Activated CD8-positive, alpha-beta memory T cell treated with anti-CD3 and anti-CD28 coated beads, Interleukin-2, amount 50 U/mL, for 24 hours (primary cell): ENCODE results near the gene PPP1R15B.

Source experiments
- DNase-seq: peaks from one replicate; pipeline ENCODE4 v3.0.0-alpha.2; 2020; ENCODE audit errors: extremely low read depth

The PPP1R15B gene

DNA sequence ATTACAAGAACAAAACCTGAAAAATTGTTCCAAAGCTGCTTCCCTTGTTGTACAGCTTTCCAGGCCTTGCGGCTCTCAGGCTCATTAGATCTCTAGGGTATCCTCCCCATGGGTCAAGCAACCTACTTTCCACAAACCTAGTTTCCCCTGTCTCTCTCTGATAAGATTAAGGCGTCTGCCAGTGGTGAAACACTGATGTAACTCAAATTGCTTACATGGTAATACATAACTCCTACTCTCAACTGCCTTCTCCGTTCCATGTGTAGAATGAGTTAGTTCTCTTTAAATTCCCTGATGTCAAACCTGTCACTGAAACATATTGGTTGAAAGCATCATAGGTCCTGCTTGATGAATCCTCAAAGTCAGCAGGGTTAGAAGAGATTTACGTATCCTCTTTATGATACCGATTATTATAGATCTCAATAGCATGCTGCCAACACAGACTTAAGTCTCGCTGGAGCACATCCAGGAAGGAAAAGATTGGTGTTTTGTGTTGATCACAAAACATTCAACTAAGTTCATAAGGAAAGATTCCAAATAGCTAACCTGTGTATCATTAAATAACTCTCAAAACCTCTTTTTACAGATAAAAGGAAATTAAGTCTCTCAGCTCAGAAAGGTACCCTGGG, 10.6 kb downstream of the PPP1R15B start:
- DNase-seq: no peak

DNA sequence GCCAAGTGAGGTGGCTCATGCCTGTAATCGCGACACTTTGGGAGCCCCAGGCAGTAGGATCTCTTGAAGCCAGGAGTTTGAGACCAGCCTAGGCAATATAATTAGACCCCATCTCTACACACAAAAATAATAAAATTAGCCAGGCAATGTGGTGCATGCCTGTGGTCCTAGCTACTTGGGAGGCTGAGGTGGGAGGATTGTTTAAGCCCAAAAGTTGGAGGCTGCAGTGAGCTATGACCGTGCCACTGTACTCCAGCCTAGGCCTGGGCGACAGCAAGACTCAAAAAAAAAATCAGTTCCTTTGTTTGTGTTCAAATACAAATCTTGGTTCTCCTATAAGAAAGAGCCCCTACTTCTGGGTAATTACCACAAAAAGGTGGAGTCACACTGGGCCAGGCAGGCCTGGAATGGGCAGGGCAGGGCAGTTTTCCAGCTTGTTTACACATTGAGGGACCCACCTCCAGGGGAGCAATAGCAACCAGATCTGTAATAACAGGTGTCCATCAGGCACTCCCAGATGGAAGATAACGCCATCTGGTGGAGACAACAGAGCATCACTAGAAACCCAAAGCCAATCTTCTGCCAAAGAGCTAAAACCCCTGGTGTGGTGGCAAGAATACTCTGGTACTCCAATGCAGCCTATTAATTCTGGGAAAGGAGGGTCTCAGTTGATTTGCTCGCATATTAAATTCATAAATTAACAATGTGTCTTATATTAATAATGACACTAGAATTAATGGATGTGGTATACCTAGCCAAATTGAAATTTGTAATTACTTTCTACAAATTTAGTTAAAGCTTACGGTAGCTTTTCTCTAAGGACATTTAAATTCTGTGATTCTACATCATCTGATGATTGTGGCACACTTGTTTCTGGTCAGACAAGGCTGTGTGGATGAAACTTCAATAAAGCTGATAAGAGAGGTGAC, 13.2 kb downstream of the PPP1R15B start:
- DNase-seq: no peak

- DNase-seq: no peak
These were observed 15.5 kb downstream of the PPP1R15B start for GRCh38 chr1:204396015-204396583.

GRCh38 chr1:204391629-204392028, 20.0 kb downstream of the PPP1R15B start:
- no peak for DNase-seq

- no peak for DNase-seq
These were observed 20.7 kb downstream of the PPP1R15B start for GRCh38 chr1:204390751-204391466.

DNA sequence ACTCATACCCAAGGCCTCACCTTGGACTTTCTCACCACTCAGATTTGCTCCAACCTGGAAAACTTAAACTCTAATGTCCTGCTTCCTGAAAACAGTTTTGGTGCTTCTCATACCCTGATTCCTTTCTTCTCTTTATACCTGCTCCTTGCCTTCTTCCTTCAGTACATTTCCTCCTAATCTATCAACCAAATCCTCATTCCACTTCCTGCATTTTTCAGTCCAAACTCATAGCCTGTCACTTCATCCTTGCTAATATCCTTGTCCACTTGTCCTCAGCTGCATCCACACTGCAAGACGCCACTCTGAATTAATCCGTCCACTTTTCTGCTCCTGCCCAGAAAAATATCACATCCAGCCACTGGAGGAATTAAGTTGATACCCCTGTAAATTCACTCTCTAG, 25.9 kb downstream of the PPP1R15B start:
- DNase-seq: no peak

DNA sequence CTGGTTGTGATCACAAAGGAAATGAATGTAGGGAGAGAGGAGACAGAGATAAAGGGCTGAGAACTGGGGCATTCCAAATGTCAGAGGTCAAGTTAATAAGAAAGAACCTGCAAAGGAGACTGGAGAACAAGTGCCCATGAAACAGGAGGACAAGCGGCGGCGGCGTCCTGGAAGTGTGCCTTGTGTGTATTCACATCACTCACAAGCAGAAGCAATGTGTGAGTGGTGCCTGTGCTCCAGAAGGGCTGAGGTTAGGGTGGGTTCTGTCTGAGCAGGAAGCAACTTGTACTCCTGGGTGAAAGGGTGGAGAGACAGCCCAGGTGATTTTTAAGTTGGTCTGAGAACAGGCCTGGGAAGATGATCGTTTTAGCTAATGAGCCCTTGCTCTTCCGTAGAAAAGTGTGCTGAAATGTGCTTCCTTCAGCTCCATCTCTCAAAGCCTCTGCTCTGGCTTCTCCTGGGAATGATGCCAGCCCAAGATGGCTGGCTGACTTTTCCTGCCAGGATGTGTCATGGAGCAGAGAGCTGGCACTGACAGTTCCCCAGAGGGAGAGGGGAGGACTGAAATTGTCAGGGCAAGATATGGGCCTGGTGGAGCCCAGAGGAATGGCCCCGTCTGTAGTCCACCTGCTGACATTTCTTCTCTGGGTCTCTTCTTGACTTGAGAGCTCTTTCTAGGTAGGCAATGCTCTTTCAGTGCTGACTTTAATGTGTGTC, 26.8 kb downstream of the PPP1R15B start:
- DNase-seq: no peak

- no peak for DNase-seq
These were observed 28.3 kb downstream of the PPP1R15B start for GRCh38 chr1:204383163-204383904.

DNA sequence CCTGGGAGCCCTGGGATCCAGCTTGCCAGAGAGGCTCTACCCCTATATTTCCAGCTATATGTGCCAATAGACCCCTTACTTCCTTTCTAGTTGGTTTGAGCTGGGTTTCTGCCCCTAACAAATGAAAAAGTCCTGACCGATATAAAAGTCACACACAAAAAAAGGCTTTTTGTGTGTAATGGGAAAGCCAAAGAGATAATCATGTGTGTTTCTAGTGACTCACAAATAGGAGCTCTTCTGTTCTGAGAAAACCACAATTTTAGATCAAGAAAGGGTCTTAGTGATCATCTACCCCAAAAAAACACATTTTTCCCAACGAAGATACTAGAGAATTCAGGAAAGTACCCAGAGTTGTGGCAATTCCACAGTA, 28.9 kb downstream of the PPP1R15B start:
- no peak for DNase-seq

- no peak for DNase-seq
These were observed 31.3 kb downstream of the PPP1R15B start for GRCh38 chr1:204380293-204380831.

DNA sequence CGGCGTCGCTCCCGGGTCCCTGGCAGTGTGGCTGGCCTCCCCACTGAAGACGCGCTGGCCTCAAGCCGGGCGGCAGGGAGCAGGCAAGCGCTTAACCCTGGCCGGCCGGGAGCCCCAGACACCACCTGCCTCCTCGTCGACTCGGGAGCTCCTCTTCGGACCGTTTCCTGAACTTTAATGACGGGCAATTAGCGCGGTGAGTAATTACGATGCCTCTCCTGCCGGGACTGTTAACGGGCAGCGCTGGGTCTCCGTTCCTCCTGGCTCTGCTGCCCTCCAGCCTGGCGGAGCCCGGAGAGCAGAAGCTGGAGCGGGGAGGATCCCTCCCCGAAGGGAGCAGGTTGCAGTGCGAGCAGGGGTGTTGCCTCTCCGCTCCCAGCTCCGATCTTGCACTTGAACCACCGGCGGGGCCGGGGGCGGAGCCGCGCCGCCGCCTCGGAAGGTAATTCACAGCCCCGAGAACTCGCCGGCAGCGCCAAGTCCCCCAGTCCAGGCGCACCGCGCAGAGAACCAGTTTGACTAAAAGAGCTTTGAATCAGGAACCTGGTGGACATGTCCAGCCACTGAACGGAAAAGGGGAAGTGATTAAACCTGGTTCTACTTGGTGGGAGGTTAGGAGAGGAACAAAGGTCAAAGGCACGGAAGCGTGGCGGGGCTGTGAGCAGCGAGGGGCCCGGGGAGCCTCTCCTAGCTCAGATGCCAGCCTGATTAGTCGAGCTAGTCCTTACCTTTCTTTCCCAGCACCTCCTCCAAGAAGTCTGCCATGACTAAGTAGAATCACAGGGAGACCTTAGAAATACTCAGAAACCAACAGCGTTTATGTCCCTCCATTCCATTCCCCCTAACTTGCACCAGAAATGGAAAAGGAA, 33.6 kb downstream of the PPP1R15B start:
- no peak for DNase-seq

- no peak for DNase-seq
These were observed 34.5 kb downstream of the PPP1R15B start for GRCh38 chr1:204376919-204377799.

- DNase-seq: no peak
These were observed 35.2 kb downstream of the PPP1R15B start for GRCh38 chr1:204376465-204376864.

DNA sequence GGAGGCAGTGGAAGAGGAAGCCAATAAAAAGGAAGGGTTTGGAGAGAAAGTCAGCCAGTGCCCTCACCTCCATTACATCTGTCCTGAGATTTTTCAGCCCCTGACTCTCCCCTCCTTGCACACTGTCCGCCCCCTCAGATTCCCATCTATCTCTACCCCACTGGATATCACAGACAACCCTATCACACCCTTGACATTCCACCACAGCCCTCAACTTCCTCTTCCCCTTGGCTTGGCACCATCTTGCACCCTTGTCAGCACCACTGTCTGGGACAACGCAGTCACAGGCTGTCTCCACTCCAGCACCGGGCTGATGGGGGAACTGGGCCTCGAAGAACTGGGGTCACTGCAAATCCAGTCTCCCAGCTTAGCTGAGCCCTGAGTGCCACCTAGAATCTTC, 37.7 kb downstream of the PPP1R15B start:
- DNase-seq: no peak

- DNase-seq: no peak
These were observed 41.4 kb downstream of the PPP1R15B start for GRCh38 chr1:204370176-204370575.

DNA sequence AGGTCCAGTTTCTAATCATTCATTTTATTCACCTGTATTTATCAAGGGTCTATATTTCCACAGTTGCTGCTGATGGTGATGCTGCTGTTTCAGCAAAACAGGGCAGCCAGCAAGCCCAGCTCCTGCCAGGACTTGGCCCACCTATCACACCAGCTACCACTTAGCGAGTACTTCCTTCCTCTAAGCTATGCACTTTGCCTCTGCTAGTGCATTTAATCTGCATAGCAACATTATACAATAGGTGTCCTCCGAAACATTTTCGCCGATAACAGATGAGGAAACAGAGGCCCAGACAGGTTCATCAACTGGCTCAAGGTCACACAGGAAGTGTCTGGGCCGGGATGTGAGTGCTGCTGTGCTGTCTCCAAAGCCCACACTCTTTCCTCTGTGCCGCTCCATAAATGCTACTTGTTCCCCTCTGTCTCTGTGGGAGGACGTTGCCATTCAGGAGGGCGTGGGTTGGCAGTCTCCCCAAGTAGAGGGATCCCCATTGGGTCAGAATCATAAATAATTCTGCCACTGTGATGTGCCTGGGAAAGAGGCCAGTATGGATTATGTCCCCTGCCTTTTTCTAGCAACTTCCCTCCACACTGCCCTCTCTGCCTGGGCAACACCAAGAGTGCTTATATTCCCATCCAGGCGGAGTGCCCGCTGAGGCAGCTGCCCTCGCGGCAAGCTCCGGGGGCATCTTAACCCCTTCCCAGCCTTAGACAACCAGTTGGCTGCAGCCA, 42.5 kb downstream of the PPP1R15B start:
- no peak for DNase-seq

DNA sequence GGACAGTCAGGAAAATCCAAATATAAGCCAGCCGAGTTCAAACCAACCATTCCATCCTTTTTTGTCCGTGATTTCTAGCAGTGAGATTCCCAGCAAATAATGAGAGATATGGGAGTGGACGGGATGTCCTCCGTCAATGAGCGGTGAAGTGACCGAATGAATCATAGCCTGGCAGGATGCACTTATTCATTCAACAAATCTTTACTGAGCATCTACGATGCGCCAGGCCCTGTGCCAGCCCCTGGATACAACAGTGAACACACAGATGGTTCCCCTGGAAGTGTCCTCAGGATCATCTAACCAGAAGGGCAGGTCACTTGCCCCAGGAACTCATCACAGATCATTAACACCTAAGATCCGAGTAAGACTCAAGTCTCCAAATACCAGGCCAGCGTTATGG, 43.7 kb downstream of the PPP1R15B start:
- DNase-seq: no peak
